SJCRH30 (cell line): ENCODE results near the gene IL10RB. TPM values are rescaled to one million over a fixed set of nuclear protein-coding genes. Genes with fewer than 3 reads are reported as not detected.

Experiments
- DNase-seq, 2 experiments: peaks; one replicate each; pipeline ENCODE4 v3.0.0-alpha.2; 2015 to 2020
- H3K27ac ChIP-seq: fragments of 250-450 bp; sonication (Bioruptor Pico); 2 replicates; pipeline ENCODE4 v1.5.1; 2020; ENCODE audit warnings: mild to moderate bottlenecking, moderate library complexity
- H3K27me3 ChIP-seq: fragments of 250-450 bp; sonication (Bioruptor Pico); 2 replicates; pipeline ENCODE4 v1.5.1; 2020; ENCODE audit warnings: mild to moderate bottlenecking, moderate library complexity
- H3K36me3 ChIP-seq: fragments of 250-450 bp; sonication (Bioruptor Pico); 2 replicates; pipeline ENCODE4 v1.5.1; 2020; ENCODE audit warnings: mild to moderate bottlenecking, moderate library complexity
- H3K4me1 ChIP-seq: fragments of 250-450 bp; sonication (Bioruptor Pico); 2 replicates; pipeline ENCODE4 v1.5.1; 2020; ENCODE audit warnings: mild to moderate bottlenecking, moderate library complexity
- H3K4me3 ChIP-seq: fragments of 250-450 bp; sonication (Bioruptor Pico); 2 replicates; pipeline ENCODE4 v1.5.1; 2020; ENCODE audit warnings: mild to moderate bottlenecking, moderate library complexity
- H3K9me3 ChIP-seq: fragments of 250-450 bp; sonication (Bioruptor Pico); replicated peaks from 2 replicates; pipeline ENCODE4 v1.5.1; 2020; ENCODE audit warnings: mild to moderate bottlenecking, moderate library complexity
- total RNA-seq: library from RNA; depleted of rRNA; stranded (reverse); fragments of >200 nt; shearing (Covaris generic); gene quantifications from 2 replicates; pipeline ENCODE4 v1.2.3, GENCODE V29; 2014

IL10RB gene
- total RNA-seq, 1 experiment from 2014 or later: 8.8 TPM

- Histone ChIP-seq H3K4me1 (peaks cover 14% of the 10 kb centered on the region), H3K9me3 (no peaks in the 10 kb centered on the region), H3K27ac (peak overlapping the region; percentile 52), H3K4me3 (peak overlapping the region; percentile 79), H3K36me3 (peaks cover 3% of the 10 kb centered on the region), H3K27me3 (no peaks in the 10 kb centered on the region)
- DNase-seq: no peak
Measured at GRCh38 chr21:33266789-33267135, 595 bp downstream of the IL10RB start.

- H3K4me1 ChIP-seq: peaks cover 14% of the 10 kb centered on the region
- H3K27ac ChIP-seq: no peak overlapping the region
- H3K4me3 ChIP-seq: peak overlapping the region; percentile 79
- peaks cover 3% of the 10 kb centered on the region for H3K36me3 ChIP-seq
- no peaks in the 10 kb centered on the region for H3K9me3 ChIP-seq
- H3K27me3 ChIP-seq: no peaks in the 10 kb centered on the region
- no peak for DNase-seq
Measured at GRCh38 chr21:33267250-33267649, 1.1 kb downstream of the IL10RB start.

DNA sequence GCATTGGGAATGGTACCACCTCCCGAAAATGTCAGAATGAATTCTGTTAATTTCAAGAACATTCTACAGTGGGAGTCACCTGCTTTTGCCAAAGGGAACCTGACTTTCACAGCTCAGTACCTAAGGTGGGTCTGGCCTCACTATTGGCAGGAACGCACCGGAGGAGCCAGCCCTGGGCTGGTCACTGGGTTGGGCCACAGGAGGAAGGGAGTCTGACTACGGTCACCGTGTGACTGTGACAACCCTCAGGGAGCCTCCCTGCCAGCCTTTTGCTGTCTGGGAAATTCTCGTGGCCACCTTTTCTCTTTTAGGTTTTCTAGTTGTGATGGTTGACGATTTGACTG is 2.2 kb downstream of the IL10RB start:
- no peak for DNase-seq
- Histone ChIP-seq H3K4me1 (peaks cover 14% of the 10 kb centered on the region), H3K4me3 (no peak overlapping the region), H3K36me3 (peaks cover 2% of the 10 kb centered on the region), H3K9me3 (no peaks in the 10 kb centered on the region), H3K27me3 (no peaks in the 10 kb centered on the region), H3K27ac (no peak overlapping the region)

DNA sequence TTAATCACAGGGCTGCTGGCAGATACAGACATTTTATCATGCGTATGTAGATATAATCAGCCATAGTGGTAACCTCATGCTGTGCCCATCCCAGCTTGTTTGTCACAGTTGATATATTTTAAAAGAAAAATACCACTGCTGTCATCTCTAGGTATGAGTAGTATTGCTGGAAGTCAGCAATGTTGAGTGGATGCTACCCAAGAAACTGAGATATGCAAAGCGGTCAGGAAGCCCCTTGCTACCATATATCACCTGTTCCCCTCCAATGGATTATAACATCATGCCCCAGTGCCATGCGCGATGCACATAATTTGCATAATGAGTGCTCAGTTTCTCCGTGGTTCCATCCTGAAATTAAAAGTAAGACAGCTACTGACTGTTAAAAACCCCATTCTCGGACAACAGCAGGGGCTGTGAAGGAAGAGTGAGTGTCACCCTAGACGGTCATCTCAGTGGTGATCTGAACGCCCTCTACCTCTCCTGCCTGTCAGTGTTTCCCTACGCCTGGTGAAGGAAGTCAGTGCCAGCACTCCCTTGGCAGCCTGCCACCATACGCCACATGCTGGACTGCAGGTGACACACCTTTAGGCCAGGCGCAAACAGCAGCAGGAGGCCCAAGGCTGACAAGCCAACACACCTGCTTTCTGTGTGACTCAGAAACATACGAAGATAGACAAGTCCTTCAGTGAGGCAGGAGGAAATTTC is 2.7 kb downstream of the IL10RB start:
- H3K4me3 ChIP-seq: no peak overlapping the region
- no peaks in the 10 kb centered on the region for H3K9me3 ChIP-seq
- H3K27ac ChIP-seq: no peak overlapping the region
- H3K36me3 ChIP-seq: no peaks in the 10 kb centered on the region
- H3K27me3 ChIP-seq: no peaks in the 10 kb centered on the region
- no peak for DNase-seq
- H3K4me1 ChIP-seq: peaks cover 13% of the 10 kb centered on the region

DNA sequence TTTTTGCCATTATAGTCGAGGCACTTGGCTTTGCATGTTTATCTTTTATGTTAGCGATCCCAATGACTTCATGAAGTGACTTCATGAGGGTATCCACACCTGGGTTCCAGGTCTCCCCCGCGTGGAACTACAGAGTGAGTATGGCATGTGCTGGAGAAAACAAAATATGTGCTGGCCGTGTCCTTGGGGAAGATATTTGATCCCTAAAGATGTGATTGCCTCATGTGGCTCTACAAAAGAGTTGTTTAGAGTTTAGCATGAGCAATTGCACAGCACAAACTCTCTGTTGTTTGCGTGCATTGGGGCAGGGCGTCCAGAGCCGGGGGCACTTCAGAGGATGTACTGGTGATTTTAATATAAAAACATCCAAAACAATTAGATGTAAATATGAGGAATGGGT is 4.8 kb downstream of the IL10RB start:
- no peaks in the 10 kb centered on the region for H3K27me3 ChIP-seq
- no peaks in the 10 kb centered on the region for H3K4me1 ChIP-seq
- no peak for DNase-seq
- 0 out of 2 replicates have a peak, but pooled peaks cover 2% of the 10 kb centered on the region for H3K36me3 ChIP-seq
- no peak overlapping the region for H3K4me3 ChIP-seq
- H3K27ac ChIP-seq: no peak overlapping the region
- H3K9me3 ChIP-seq: no peaks in the 10 kb centered on the region

DNA sequence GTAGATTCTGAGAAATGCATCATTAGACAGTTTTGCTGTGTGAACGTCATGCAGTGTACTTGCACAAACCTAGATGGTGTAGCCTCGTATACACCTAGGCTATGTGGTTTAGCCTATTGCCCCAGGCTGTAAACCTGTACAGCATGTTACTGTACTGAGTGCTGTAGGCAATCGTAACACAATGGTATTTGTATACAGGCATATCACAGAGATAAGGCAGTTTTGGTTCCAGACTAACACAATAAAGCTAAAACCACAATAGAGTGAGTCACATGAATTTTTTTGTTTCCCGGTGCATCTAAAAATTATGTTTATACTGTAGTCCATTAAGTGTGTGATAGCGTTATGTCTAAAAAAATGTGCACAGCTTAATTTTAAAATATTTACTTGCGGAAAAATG is 6.9 kb downstream of the IL10RB start:
- Histone ChIP-seq H3K9me3 (no peaks in the 10 kb centered on the region), H3K4me3 (no peak overlapping the region), H3K36me3 (0 out of 2 replicates have a peak, but pooled peaks cover 4% of the 10 kb centered on the region), H3K4me1 (no peaks in the 10 kb centered on the region), H3K27me3 (no peaks in the 10 kb centered on the region), H3K27ac (no peak overlapping the region)
- DNase-seq: no peak

DNA sequence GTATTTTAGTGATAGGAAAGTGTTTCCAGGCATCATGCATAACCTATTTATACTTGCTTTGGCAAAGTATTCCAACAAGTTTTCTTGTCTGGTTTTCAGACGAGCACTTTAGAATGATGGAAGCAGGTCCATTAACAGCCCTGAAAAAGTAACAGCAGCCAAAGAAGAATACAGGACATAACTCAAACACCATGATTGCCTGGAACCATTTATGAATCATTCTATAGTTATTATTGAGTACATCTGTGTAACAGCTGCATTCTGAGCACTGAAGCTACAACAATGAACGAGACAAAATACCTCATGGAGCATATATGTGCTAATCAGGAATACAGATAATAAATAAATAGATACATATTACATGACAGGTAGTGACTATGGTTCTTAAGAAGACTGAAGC is 12.6 kb downstream of the IL10RB start:
- Histone ChIP-seq H3K27ac (no peak overlapping the region), H3K4me1 (no peaks in the 10 kb centered on the region), H3K4me3 (no peak overlapping the region), H3K36me3 (0 out of 2 replicates have a peak, but pooled peaks cover 4% of the 10 kb centered on the region), H3K27me3 (no peaks in the 10 kb centered on the region), H3K9me3 (peaks cover 16% of the 10 kb centered on the region)
- no peak for DNase-seq

- no peaks in the 10 kb centered on the region for H3K4me1 ChIP-seq
- no peak overlapping the region for H3K27ac ChIP-seq
- H3K27me3 ChIP-seq: no peaks in the 10 kb centered on the region
- peaks cover 16% of the 10 kb centered on the region for H3K9me3 ChIP-seq
- H3K36me3 ChIP-seq: 0 out of 2 replicates have a peak, but pooled peaks cover 4% of the 10 kb centered on the region
- no peak for DNase-seq
- no peak overlapping the region for H3K4me3 ChIP-seq
Measured at GRCh38 chr21:33279330-33279820, 13.2 kb downstream of the IL10RB start.

DNA sequence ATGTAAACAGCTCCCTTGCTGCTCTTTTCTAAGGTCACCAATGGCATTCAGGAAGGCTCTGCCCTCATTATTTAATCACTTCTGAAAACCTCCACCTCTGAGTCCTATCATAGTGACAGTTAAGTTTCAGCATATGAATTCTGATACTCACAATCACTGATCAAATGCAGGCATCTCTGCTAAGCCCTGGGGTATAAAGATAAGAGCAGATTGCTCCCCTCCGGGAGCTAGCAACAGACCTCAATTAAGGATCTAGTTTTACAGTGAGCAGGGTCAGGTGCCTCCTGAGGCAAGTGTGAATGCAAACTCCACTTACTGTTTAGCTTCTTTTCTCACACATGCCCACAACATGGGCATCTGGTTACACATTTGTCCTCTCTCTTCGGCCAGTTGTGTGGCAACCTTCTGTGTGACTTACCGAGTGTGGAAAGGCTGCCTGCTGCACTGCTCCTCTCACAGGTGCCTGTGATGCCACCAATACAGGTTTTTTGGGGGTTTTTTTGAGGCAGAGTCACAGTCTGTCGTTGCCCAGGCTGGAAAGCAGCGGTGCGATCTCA is 15.0 kb downstream of the IL10RB start:
- H3K9me3 ChIP-seq: peaks cover 16% of the 10 kb centered on the region
- H3K27ac ChIP-seq: no peak overlapping the region
- DNase-seq: no peak
- H3K36me3 ChIP-seq: 0 out of 2 replicates have a peak, but pooled peaks cover 3% of the 10 kb centered on the region
- H3K4me1 ChIP-seq: no peaks in the 10 kb centered on the region
- H3K4me3 ChIP-seq: no peak overlapping the region
- no peaks in the 10 kb centered on the region for H3K27me3 ChIP-seq

DNA sequence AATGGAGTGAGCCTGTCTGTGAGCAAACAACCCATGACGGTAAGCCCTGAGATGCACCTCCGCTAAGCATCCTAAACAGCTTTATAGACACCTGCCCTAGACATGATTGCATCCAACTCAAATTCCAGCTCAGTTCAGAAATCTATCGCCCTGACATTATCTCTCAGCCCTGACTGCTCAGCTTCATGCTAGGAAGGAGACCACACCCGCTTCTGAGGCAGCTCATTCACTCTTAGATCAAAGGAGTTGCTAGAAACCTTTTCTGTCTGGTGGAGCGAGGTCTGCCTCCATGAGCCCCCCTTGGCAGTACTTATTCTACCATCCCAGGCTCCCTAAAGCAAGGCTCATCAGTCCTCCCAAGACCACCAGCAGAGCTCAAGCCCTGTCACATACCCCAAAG is 17.0 kb downstream of the IL10RB start:
- no peak for DNase-seq
- peaks cover 16% of the 10 kb centered on the region for H3K9me3 ChIP-seq

DNA sequence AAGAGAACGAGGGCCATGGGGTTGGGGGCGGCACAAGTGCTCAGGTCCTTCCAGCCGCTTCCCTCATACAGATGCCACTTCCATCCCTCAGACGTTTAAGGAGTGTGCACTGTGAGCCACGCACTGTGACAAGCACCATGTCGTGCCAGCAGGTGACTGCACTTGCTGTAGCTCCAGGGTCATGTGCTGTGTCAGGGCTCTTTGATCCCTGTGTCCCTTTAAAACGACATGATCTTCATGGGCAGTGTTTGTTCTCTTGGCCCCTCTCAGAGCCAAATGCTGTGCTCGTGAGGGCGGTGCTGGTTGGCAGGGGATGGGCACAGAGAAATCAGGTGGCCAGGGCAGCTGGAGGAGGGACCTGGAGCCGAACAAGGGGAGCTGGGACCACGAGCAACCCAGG is 19.9 kb downstream of the IL10RB start:
- Histone ChIP-seq H3K9me3 (no peaks in the 10 kb centered on the region), H3K36me3 (no peaks in the 10 kb centered on the region), H3K27me3 (no peaks in the 10 kb centered on the region), H3K4me3 (no peak overlapping the region), H3K27ac (no peak overlapping the region), H3K4me1 (peaks cover 22% of the 10 kb centered on the region)
- no peak for DNase-seq

More for the DNA sequence above, 17.0 kb downstream of the IL10RB start:
- Histone ChIP-seq H3K4me3 (no peak overlapping the region), H3K27ac (no peak overlapping the region), H3K36me3 (no peaks in the 10 kb centered on the region), H3K27me3 (no peaks in the 10 kb centered on the region), H3K4me1 (peaks cover 10% of the 10 kb centered on the region)

GRCh38 chr21:33286600-33287456 is 20.7 kb downstream of the IL10RB start:
- no peaks in the 10 kb centered on the region for H3K36me3 ChIP-seq
- no peak overlapping the region for H3K4me3 ChIP-seq
- peaks cover 22% of the 10 kb centered on the region for H3K4me1 ChIP-seq
- H3K27ac ChIP-seq: peak overlapping the region; percentile 41
- peak; percentile 75 to 76 for DNase-seq
- no peaks in the 10 kb centered on the region for H3K9me3 ChIP-seq
- no peaks in the 10 kb centered on the region for H3K27me3 ChIP-seq

DNA sequence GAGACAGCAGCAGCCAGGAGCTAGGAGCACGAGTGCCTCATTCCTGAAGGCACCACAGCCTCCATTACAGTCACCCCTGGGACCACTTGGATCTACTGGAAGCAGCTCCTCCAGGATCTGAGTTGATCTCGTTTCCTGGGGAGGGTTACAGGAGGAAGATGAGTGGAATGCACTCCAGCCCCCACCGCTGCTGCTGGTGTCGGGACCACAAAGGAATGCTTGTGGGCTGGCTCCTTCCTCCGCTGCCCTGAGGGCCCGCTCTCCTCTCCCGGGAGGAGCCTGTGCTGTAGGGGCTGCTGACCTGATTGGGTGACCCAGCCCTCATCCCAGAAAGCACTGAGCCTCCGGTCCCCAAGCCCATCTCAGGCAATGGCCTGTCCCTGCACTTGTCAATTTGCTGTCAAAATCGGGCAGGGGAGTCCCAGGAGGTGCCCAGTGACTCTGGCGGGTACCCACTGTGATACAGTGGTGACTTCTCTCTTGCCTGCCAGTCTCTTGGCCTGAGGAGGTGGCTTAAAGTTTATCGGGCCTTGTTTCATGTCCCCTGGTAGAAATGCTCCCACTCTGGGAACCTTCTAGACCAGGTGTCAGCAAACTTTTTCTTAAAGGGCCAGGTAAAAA is 23.1 kb downstream of the IL10RB start:
- peak; percentile 60 to 61 for DNase-seq
- Histone ChIP-seq H3K4me3 (no peak overlapping the region), H3K27me3 (no peaks in the 10 kb centered on the region), H3K9me3 (no peaks in the 10 kb centered on the region), H3K27ac (no peak overlapping the region), H3K4me1 (peaks cover 22% of the 10 kb centered on the region), H3K36me3 (no peaks in the 10 kb centered on the region)

DNA sequence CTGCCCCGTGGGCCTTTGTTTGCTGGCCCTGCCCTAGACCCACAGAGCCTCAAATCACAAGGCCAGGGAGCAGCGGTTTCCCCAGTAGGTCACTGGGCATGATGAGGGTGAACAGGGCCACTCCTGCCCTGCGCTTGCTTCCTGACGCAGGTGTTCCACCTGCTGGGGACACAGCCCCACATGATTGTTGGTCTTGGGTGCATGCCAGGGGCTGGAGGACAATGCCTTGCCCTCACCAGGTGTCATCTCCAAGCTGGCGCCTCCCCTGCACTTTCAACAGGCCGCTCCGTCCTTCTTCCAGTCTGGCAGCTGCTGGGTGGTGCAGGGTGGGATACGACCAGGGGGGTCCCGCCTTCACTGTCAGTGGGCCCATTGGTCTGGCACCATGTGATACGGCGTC is 24.3 kb downstream of the IL10RB start:
- Histone ChIP-seq H3K4me1 (peaks cover 22% of the 10 kb centered on the region), H3K36me3 (no peaks in the 10 kb centered on the region), H3K9me3 (no peaks in the 10 kb centered on the region), H3K27me3 (no peaks in the 10 kb centered on the region), H3K4me3 (no peak overlapping the region), H3K27ac (no peak overlapping the region)
- DNase-seq: no peak

GRCh38 chr21:33291686-33292085 is 25.5 kb downstream of the IL10RB start:
- Histone ChIP-seq H3K4me3 (no peak overlapping the region), H3K4me1 (peaks cover 19% of the 10 kb centered on the region; the same call in 1 of the 2 replicates), H3K27ac (no peak overlapping the region), H3K9me3 (no peaks in the 10 kb centered on the region), H3K27me3 (no peaks in the 10 kb centered on the region), H3K36me3 (no peaks in the 10 kb centered on the region)
- DNase-seq: no peak
